Measurements from ENCODE around the gene ANAPC13. TPM values are rescaled to one million over a fixed set of nuclear protein-coding genes. Genes with fewer than 3 reads are reported as not detected.

Gene ANAPC13
- total RNA-seq, 1 experiment from 2014 or later, result 35.7 TPM

DNA sequence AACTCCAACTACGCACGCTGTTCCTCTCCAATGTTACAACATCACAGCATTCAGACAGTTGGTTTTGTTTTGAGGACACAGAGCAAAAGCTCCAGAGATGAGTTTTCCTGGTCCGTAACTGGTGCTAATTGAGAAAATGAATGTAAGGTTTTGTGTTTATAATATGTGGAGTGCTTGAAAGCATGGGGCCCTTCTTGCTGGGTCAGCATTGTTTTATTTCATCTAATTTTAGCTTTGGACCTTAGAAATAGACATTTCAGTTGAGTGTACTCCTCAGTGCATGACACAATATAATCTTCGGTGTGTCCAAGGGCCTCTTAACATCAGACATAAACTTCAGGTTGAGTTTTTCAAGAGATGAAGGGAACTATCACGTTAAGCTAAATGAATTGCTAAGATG lies 37.1 kb downstream of the ANAPC13 start:
- H3K9me2 ChIP-seq (ENCODE audit: insufficient read depth), result no peaks in the 10 kb centered on the region
- no peak overlapping the region for H3K27ac ChIP-seq (ENCODE audit: low read depth, low read length)
- no peak overlapping the region for H3K4me3 ChIP-seq (replicated peaks in 1 of 2; ENCODE audit: low read depth in 1 of 2, low read length in 2 of 2)
- intact Hi-C loops (cut with micrococcal nuclease), result loop anchor here (1.0 kb wide), 2 partner anchors 136 to 140 kb away; no protein-coding TSS in a partner anchor
- no peak for TF ChIP-seq JUND (IDR thresholded peaks at IDR 0.05)
- H4K20me1 ChIP-seq (ENCODE audit: insufficient read depth), result no peaks in the 10 kb centered on the region
- H3K27me3 ChIP-seq (ENCODE audit: insufficient read depth, low read length), result no peaks in the 10 kb centered on the region
- H3K4me1 ChIP-seq (ENCODE audit: control insufficient read depth in 1 of 2, insufficient read depth in 2 of 2, low read length in 2 of 2), result no peaks in the 10 kb centered on the region
- H3K9ac ChIP-seq (ENCODE audit: low read length), result no peak overlapping the region
- H3K9me3 ChIP-seq (ENCODE audit: control insufficient read depth in 1 of 2, insufficient read depth in 1 of 2, low read depth in 1 of 2, low read length in 2 of 2), result no peaks in the 10 kb centered on the region
- H3K79me2 ChIP-seq (ENCODE audit: insufficient read depth, low read length), result no peaks in the 10 kb centered on the region
- no peaks in the 10 kb centered on the region for H3K36me3 ChIP-seq (ENCODE audit: control insufficient read depth in 1 of 2, insufficient read depth in 2 of 2, low read length in 2 of 2)
- ATAC-seq (no peak), DNase-seq (ENCODE audit: low read depth, low spot score) (no peak)
- ChIA-PET RAD21 (ENCODE audit: low non-redundant PET in 1 of 2, low total read pairs in 2 of 2, uncharacterized antibody in 2 of 2, unreplicated experiment in 2 of 2) (no interaction called here), CTCF (interaction anchor here (0.9 to 1.6 kb wide), 4 partner anchors 25 to 236 kb away, joined by 3 to 4 read pairs (median 4); no protein-coding TSS in a partner anchor), POLR2A (no interaction called here)
- H3K4me2 ChIP-seq (ENCODE audit: low read length), result no peak overlapping the region
- H2AFZ ChIP-seq (ENCODE audit: low read depth, low read length, poor library complexity, severe bottlenecking), result peak overlapping the region; percentile 29
- BruUV-seq (replicated peaks), result no TSS peak

DNA sequence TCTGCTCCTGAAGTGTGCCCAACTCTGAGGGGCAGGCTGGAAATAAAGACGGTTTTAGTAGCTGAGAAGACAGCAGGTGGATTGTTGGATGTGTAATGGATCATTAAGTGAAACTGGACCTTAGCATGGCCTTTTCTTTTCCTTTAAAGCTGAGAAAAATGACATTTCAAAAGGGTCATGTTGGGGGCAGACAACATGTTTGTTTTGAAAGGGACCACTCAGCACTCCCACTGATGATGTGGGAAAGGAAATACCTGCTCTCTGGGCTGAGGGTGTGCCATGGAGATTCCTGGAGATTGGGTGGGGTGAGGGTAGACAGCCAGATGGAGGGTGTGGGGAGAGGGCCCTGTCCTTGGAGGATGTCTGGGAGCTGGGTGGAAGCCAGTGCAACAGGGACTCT lies 38.4 kb downstream of the ANAPC13 start:
- Histone ChIP-seq H3K27ac (ENCODE audit: low read depth, low read length) (no peak overlapping the region), H3K27me3 (ENCODE audit: insufficient read depth, low read length) (no peaks in the 10 kb centered on the region), H3K4me1 (ENCODE audit: control insufficient read depth in 1 of 2, insufficient read depth in 2 of 2, low read length in 2 of 2) (no peaks in the 10 kb centered on the region), H3K36me3 (ENCODE audit: control insufficient read depth in 1 of 2, insufficient read depth in 2 of 2, low read length in 2 of 2) (no peaks in the 10 kb centered on the region), H2AFZ (ENCODE audit: low read depth, low read length, poor library complexity, severe bottlenecking) (no peak overlapping the region), H3K4me2 (ENCODE audit: low read length) (no peak overlapping the region), H3K9me3 (ENCODE audit: control insufficient read depth in 1 of 2, insufficient read depth in 1 of 2, low read depth in 1 of 2, low read length in 2 of 2) (no peaks in the 10 kb centered on the region), H3K9ac (ENCODE audit: low read length) (no peak overlapping the region), H3K4me3 (replicated peaks in 1 of 2; ENCODE audit: low read depth in 1 of 2, low read length in 2 of 2) (no peak overlapping the region), H3K79me2 (ENCODE audit: insufficient read depth, low read length) (no peaks in the 10 kb centered on the region), H4K20me1 (ENCODE audit: insufficient read depth) (no peaks in the 10 kb centered on the region), H3K9me2 (ENCODE audit: insufficient read depth) (no peaks in the 10 kb centered on the region)
- no peak for DNase-seq (ENCODE audit: low read depth, low spot score)
- ATAC-seq, result no peak
- RAD21 ChIA-PET (ENCODE audit: low non-redundant PET in 1 of 2, low total read pairs in 2 of 2, uncharacterized antibody in 2 of 2, unreplicated experiment in 2 of 2), result no interaction called here
- intact Hi-C loops (cut with micrococcal nuclease), result no loop called here
- CTCF ChIA-PET, result interaction anchor here (0.7 kb wide), 1 partner anchor 18 kb away, joined by 3 read pairs; no protein-coding TSS in a partner anchor
- POLR2A ChIA-PET, result no interaction called here
- TF ChIP-seq, protein P1, sequence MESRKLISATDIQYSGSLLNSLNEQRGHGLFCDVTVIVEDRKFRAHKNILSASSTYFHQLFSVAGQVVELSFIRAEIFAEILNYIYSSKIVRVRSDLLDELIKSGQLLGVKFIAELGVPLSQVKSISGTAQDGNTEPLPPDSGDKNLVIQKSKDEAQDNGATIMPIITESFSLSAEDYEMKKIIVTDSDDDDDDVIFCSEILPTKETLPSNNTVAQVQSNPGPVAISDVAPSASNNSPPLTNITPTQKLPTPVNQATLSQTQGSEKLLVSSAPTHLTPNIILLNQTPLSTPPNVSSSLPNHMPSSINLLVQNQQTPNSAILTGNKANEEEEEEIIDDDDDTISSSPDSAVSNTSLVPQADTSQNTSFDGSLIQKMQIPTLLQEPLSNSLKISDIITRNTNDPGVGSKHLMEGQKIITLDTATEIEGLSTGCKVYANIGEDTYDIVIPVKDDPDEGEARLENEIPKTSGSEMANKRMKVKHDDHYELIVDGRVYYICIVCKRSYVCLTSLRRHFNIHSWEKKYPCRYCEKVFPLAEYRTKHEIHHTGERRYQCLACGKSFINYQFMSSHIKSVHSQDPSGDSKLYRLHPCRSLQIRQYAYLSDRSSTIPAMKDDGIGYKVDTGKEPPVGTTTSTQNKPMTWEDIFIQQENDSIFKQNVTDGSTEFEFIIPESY (IDR thresholded peaks at IDR 0.05; ENCODE audit: extremely low read depth, insufficient replicate concordance, low read length), result no peak
- TF ChIP-seq FOSL1 (IDR thresholded peaks at IDR 0.05; ENCODE audit: low read depth) (no peak), EZH2phosphoT487 (IDR thresholded peaks at IDR 0.05; ENCODE audit: borderline replicate concordance) (no peak), CBX3 (IDR thresholded peaks at IDR 0.05; ENCODE audit: low read depth) (no peak), JUND (IDR thresholded peaks at IDR 0.05) (no peak), POLR2AphosphoS5 (IDR thresholded peaks at IDR 0.05; ENCODE audit: low read depth, low read length) (no peak), ZFX (IDR thresholded peaks at IDR 0.05) (no peak), EZH2 (IDR thresholded peaks at IDR 0.05) (no peak), POLR2A (IDR thresholded peaks at IDR 0.05; ENCODE audit: borderline replicate concordance, extremely low read depth, insufficient read depth, insufficient read length) (no peak), TCF7L2 (IDR thresholded peaks at IDR 0.05; ENCODE audit: borderline replicate concordance, extremely low read depth, insufficient read depth, insufficient read length) (no peak), SIN3A (IDR thresholded peaks at IDR 0.05; ENCODE audit: low read depth) (no peak), ELF1 (IDR thresholded peaks at IDR 0.05; ENCODE audit: borderline replicate concordance, low read depth) (no peak), SP1 (IDR thresholded peaks at IDR 0.05; ENCODE audit: low read depth) (no peak), RAD21 (IDR thresholded peaks at IDR 0.05; ENCODE audit: low read depth) (no peak)
- TF ChIP-seq, protein P2, sequence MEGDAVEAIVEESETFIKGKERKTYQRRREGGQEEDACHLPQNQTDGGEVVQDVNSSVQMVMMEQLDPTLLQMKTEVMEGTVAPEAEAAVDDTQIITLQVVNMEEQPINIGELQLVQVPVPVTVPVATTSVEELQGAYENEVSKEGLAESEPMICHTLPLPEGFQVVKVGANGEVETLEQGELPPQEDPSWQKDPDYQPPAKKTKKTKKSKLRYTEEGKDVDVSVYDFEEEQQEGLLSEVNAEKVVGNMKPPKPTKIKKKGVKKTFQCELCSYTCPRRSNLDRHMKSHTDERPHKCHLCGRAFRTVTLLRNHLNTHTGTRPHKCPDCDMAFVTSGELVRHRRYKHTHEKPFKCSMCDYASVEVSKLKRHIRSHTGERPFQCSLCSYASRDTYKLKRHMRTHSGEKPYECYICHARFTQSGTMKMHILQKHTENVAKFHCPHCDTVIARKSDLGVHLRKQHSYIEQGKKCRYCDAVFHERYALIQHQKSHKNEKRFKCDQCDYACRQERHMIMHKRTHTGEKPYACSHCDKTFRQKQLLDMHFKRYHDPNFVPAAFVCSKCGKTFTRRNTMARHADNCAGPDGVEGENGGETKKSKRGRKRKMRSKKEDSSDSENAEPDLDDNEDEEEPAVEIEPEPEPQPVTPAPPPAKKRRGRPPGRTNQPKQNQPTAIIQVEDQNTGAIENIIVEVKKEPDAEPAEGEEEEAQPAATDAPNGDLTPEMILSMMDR (IDR thresholded peaks at IDR 0.05 in 2 of 3, conservative IDR thresholded peaks at IDR 0.05 in 1 of 3; ENCODE audit: borderline replicate concordance in 1 of 3, insufficient read depth in 1 of 3, low read depth in 2 of 3, low read length in 2 of 3), result no peak
- TF ChIP-seq, protein P3, sequence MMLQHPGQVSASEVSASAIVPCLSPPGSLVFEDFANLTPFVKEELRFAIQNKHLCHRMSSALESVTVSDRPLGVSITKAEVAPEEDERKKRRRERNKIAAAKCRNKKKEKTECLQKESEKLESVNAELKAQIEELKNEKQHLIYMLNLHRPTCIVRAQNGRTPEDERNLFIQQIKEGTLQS (IDR thresholded peaks at IDR 0.05), result no peak
- BruUV-seq (replicated peaks), result no TSS peak

Measured in HCT116 (cell line).